GM12878 (cell line): ENCODE results near the gene OPTC. TPM values are rescaled to one million over a fixed set of nuclear protein-coding genes. Genes with fewer than 3 reads are reported as not detected.

Source experiments
- ATAC-seq: fragments of 200-7000 bp; cut with Tn5 transposase; 3 replicates; pipeline ENCODE4 v1.9.1; 2020; ENCODE audit warnings: mild to moderate bottlenecking, moderate library complexity
- BruUV-seq: library from RNA; stranded (reverse); fragments of 400-500 nt; replicated peaks from 2 replicates; lab custom pipeline; 2021; lab: Mats Ljungman, UMichigan
- CTCF ChIA-PET: fragments of 300-600 bp; sonication (Branson Sonifier 250); formaldehyde crosslinking; extraction: SDS; loops from one replicate; lab custom pipeline; 2021; ENCODE audit warnings: inconsistent platforms; lab: Yijun Ruan, JAX
- POLR2A ChIA-PET: fragments of 350-600 bp; formaldehyde crosslinking; extraction: SDS; loops from one replicate; lab custom pipeline; 2021; ENCODE audit warnings: inconsistent platforms; lab: Charles Lee
- RAD21 ChIA-PET: fragments of 300-600 bp; sonication (Branson Sonifier 250); formaldehyde crosslinking; loops from one replicate; lab custom pipeline; 2023; ENCODE audit warnings: antibody characterized with exemption; ENCODE audit not compliant: unreplicated experiment; lab: Charles Lee
- SMC1A ChIA-PET: fragments of 300-600 bp; sonication (Branson Sonifier 250); formaldehyde crosslinking; loops from one replicate; lab custom pipeline; 2023; ENCODE audit not compliant: unreplicated experiment, uncharacterized antibody; lab: Charles Lee
- DNase-seq: peaks from one replicate; pipeline ENCODE4 v3.0.0-alpha.2; 2011; ENCODE audit warnings: low read depth, low spot score
- FAIRE-seq: peaks from 3 replicates; lab custom pipeline; 2011; peaks lifted over from hg19 to GRCh38; lab: Jason Lieb, UNC
- H2AFZ ChIP-seq: 2 replicates; pipeline ENCODE4 v1.6.0; 2011; ENCODE audit warnings: low read depth, low read length, control low read depth; ENCODE audit not compliant: control insufficient read depth
- H3K27ac ChIP-seq: 2 replicates; pipeline ENCODE4 v1.5.1; 2011; ENCODE audit warnings: control low read depth; ENCODE audit not compliant: control insufficient read depth, insufficient read depth
- H3K27me3 ChIP-seq, 2 experiments: replicated peaks in 1 of 2; 2 replicates each; pipeline versions ENCODE4 v1.6.0 to v1.6.1; 2011; ENCODE audit warnings: low read length in 1 of 2; ENCODE audit not compliant: control insufficient read depth in 2 of 2, insufficient read depth in 2 of 2
- H3K36me3 ChIP-seq, 2 experiments: 2 replicates each; pipeline ENCODE4 v1.5.1; 2011; ENCODE audit warnings: low read length in 1 of 2; ENCODE audit not compliant: control insufficient read depth in 2 of 2, insufficient read depth in 2 of 2
- H3K4me1 ChIP-seq: 2 replicates; pipeline ENCODE4 v1.6.1; 2011; ENCODE audit warnings: mild to moderate bottlenecking, low read length, moderate library complexity, mixed read lengths; ENCODE audit not compliant: control insufficient read depth, insufficient read depth
- H3K4me2 ChIP-seq: 2 replicates; pipeline ENCODE4 v1.6.0; 2011; ENCODE audit warnings: control low read depth; ENCODE audit not compliant: control insufficient read depth, insufficient read depth
- H3K4me3 ChIP-seq: fragments of 200-600 bp; sonication (generic); 2 replicates; pipeline ENCODE4 v1.5.1; 2016
- H3K79me2 ChIP-seq: 2 replicates; pipeline ENCODE4 v1.6.0; 2011; ENCODE audit warnings: low read length; ENCODE audit not compliant: control insufficient read depth, insufficient read depth
- H3K9ac ChIP-seq: 2 replicates; pipeline ENCODE4 v1.8.0; 2011; ENCODE audit warnings: low read length, control low read depth, mixed read lengths; ENCODE audit not compliant: control insufficient read depth, insufficient read depth
- H3K9me3 ChIP-seq: replicated peaks from 3 replicates; pipeline ENCODE4 v1.5.1; 2011; ENCODE audit warnings: mild to moderate bottlenecking, low read length; ENCODE audit not compliant: control insufficient read depth, insufficient read depth
- H4K20me1 ChIP-seq: 2 replicates; pipeline ENCODE4 v1.6.0; 2011; ENCODE audit not compliant: control insufficient read depth, insufficient read depth
- BCLAF1 ChIP-seq: fragments of 450-650 bp; IDR thresholded peaks from 2 replicates; pipeline ENCODE4 v1.6.1; 2017; ENCODE audit warnings: antibody characterized with exemption, mild to moderate bottlenecking, moderate library complexity
- EED ChIP-seq: sonication (generic); IDR thresholded peaks from 2 replicates; pipeline ENCODE4 v1.6.1; 2016; ENCODE audit warnings: antibody characterized with exemption, low read depth
- GABPA ChIP-seq: IDR thresholded peaks from 2 replicates; pipeline ENCODE4 v1.6.1; 2014; ENCODE audit warnings: antibody characterized with exemption, low read depth, mild to moderate bottlenecking, inconsistent platforms
- IKZF2 ChIP-seq, 2 experiments: fragments of 450-650 bp; IDR thresholded peaks; 2 replicates each; pipeline ENCODE4 v1.6.1; 2017; ENCODE audit warnings: mild to moderate bottlenecking in 2 of 2, moderate library complexity in 2 of 2
- RELA ChIP-seq: fragments of 450-650 bp; IDR thresholded peaks from 2 replicates; pipeline ENCODE4 v1.8.0; 2014; ENCODE audit warnings: borderline replicate concordance; ENCODE audit not compliant: partially characterized antibody
- ZBTB11 ChIP-seq: fragments of 450-650 bp; formaldehyde crosslinking; IDR thresholded peaks from 2 replicates; pipeline ENCODE4 v1.5.0; 2022; ENCODE audit warnings: mild to moderate bottlenecking, missing genetic modification characterization
- ZBTB33 ChIP-seq: fragments of 450-650 bp; IDR thresholded peaks from 2 replicates; pipeline ENCODE4 v1.6.1; 2017; ENCODE audit warnings: mild to moderate bottlenecking
- ZBTB40 ChIP-seq: fragments of 450-650 bp; IDR thresholded peaks from 2 replicates; pipeline ENCODE4 v1.6.1; 2016; ENCODE audit warnings: mild to moderate bottlenecking, moderate library complexity, borderline replicate concordance
- WGBS: methylation state at CpG from one replicate; pipeline ENCODE4 v1.1.6; 2016; ENCODE audit warnings: low lambda C conversion rate; ENCODE audit not compliant: insufficient replicate concordance, insufficient coverage; ENCODE audit errors: missing lambda C conversion rate; 5-methylcytosine and 5-hydroxymethylcytosine counted together
- in situ Hi-C: fragments of 300-500 bp; cut with MboI; formaldehyde crosslinking; loops from 9 replicates; pipeline ENCODE4 v1.14.3; 2018; ENCODE audit warnings: mixed read lengths
- intact Hi-C: fragments of 100-400 bp; cut with micrococcal nuclease; formaldehyde crosslinking; loops from one replicate; pipeline ENCODE4 v1.14.2; 2022; ENCODE audit not compliant: unreplicated experiment
- polyA plus RNA-seq, 11 experiments: library from polyadenylated mRNA; depleted of rRNA in 4 of 11; unstranded in 6 of 11; stranded (reverse) in 5 of 11; fragments of >200 nt; fragmentation: Nextera tagmentation in 4 of 11; fragmentation: Illumina TruSeq in 1 of 11; extraction: Ambion mirVana in 4 of 11; extraction: Trizol in 1 of 11; gene quantifications; 1 replicate in 1 of 11; 2 replicates in 10 of 11; pipeline versions ENCODE4 v1.2.1 to v1.2.3, GENCODE V29; 2011 to 2016; ENCODE audit warnings: inconsistent platforms in 2 of 11, missing spikeins in 2 of 11, low read depth in 1 of 11
- total RNA-seq, 4 experiments: library from RNA; depleted of rRNA in 3 of 4; stranded (reverse); fragments of >200 nt in 3 of 4; fragmentation: Illumina TruSeq in 1 of 4; extraction: Trizol in 1 of 4; gene quantifications; 2 replicates each; pipeline versions ENCODE4 v1.2.1 to v1.2.3, GENCODE V29; 2013 to 2021

OPTC gene
- total and polyA plus RNA-seq, 10 of the 15 experiments (the other 5 are each of a cell fraction or from before 2014, with no cell fraction given), result not detected

GRCh38 chr1:203518541-203518940, 24.6 kb downstream of the OPTC start:
- no peaks in the 10 kb centered on the region for H4K20me1 ChIP-seq
- no peak overlapping the region for H3K4me2 ChIP-seq
- H2AFZ ChIP-seq, result no peak overlapping the region
- no peak for FAIRE-seq
- CTCF ChIA-PET, result interaction anchor here (1.4 kb wide), 1 partner anchor 14 kb away, joined by 5 read pairs; no protein-coding TSS in a partner anchor
- intact Hi-C loops (no loop called here), in situ Hi-C loops (no loop called here)
- SMC1A ChIA-PET, result no interaction called here
- ATAC-seq, result no peak
- H3K9ac ChIP-seq, result no peak overlapping the region
- RAD21 ChIA-PET, result no interaction called here
- no TSS peak for BruUV-seq
- no peak overlapping the region for H3K4me3 ChIP-seq
- no peak overlapping the region for H3K27ac ChIP-seq
- no peaks in the 10 kb centered on the region for H3K9me3 ChIP-seq
- H3K4me1 ChIP-seq, result no peaks in the 10 kb centered on the region
- H3K36me3 ChIP-seq, result no peaks in the 10 kb centered on the region
- POLR2A ChIA-PET, result no interaction called here
- no peaks in the 10 kb centered on the region for H3K79me2 ChIP-seq
- 0 out of 4 replicates have a peak, but pooled peaks cover 0 to 3% of the 10 kb centered on the region in 2 experiments for H3K27me3 ChIP-seq
- WGBS, result 3% methylated on average over 7 of the region's 7 CpGs
- no peak for DNase-seq
- no peak for TF ChIP-seq IKZF2 (IDR thresholded peaks at IDR 0.05)
- TF ChIP-seq ZBTB33, result no peak
- TF ChIP-seq EED, result no peak
- no peak for TF ChIP-seq ZBTB11
- no peak for TF ChIP-seq ZBTB40
- no peak for TF ChIP-seq GABPA
- TF ChIP-seq RELA, result no peak
- no peak for TF ChIP-seq BCLAF1
